GM13977 (cell line): ENCODE results near the gene GNAI3.

Source experiments
- DNase-seq: peaks from one replicate; pipeline ENCODE4 v3.0.0; 2012; ENCODE audit warnings: low spot score
- in situ Hi-C: fragments of 300-500 bp; cut with MboI; formaldehyde crosslinking; loops from one replicate; pipeline ENCODE4 v1.12.0; 2022; ENCODE audit warnings: low sequenced_read_pairs, low pct_unique_long_range_greater_than_20kb, mixed read lengths, inconsistent platforms; ENCODE audit not compliant: unreplicated experiment
- TF ChIP-seq, protein P1 (sequence below): IDR thresholded peaks from 2 replicates; pipeline ENCODE4 v1.5.1; 2012; ENCODE audit warnings: mild to moderate bottlenecking, control low read depth; ENCODE audit not compliant: insufficient read depth; ENCODE audit errors: extremely low read depth, missing control alignments

GNAI3 gene

DNA sequence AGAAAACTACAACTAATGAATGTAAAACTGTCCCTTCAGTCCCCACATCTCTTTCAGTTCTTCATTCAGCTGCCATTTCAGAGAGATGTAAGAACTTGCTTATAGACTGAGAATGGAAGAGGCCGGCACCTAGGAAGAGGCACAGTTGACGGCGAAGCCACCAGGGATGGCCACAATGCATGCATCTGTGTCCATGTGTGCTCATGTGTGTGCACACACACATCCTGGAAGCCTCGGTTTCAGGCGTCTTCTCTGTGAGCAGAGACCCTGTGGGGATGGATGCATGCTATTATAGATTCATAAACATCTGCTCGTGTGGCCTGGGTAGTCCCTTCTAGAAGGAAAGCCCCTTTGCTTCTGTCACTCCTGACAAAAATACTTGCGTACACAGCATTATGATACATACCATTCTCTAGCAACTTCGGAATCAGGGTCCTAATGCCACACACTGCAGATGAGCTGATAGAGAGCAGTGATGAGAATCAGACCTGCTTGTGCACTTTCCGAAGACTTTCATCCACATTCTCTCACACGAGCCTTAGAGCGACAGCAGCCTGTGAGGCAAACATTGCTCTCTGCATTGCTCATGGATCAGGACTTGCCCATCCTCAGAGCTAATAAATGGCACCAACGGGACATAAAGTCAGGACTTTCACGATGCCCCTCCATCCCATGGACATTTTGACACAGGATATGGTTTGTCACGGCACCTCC is 21.2 kb upstream of the GNAI3 start:
- TF ChIP-seq, protein P1, sequence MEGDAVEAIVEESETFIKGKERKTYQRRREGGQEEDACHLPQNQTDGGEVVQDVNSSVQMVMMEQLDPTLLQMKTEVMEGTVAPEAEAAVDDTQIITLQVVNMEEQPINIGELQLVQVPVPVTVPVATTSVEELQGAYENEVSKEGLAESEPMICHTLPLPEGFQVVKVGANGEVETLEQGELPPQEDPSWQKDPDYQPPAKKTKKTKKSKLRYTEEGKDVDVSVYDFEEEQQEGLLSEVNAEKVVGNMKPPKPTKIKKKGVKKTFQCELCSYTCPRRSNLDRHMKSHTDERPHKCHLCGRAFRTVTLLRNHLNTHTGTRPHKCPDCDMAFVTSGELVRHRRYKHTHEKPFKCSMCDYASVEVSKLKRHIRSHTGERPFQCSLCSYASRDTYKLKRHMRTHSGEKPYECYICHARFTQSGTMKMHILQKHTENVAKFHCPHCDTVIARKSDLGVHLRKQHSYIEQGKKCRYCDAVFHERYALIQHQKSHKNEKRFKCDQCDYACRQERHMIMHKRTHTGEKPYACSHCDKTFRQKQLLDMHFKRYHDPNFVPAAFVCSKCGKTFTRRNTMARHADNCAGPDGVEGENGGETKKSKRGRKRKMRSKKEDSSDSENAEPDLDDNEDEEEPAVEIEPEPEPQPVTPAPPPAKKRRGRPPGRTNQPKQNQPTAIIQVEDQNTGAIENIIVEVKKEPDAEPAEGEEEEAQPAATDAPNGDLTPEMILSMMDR, result no peak

DNA sequence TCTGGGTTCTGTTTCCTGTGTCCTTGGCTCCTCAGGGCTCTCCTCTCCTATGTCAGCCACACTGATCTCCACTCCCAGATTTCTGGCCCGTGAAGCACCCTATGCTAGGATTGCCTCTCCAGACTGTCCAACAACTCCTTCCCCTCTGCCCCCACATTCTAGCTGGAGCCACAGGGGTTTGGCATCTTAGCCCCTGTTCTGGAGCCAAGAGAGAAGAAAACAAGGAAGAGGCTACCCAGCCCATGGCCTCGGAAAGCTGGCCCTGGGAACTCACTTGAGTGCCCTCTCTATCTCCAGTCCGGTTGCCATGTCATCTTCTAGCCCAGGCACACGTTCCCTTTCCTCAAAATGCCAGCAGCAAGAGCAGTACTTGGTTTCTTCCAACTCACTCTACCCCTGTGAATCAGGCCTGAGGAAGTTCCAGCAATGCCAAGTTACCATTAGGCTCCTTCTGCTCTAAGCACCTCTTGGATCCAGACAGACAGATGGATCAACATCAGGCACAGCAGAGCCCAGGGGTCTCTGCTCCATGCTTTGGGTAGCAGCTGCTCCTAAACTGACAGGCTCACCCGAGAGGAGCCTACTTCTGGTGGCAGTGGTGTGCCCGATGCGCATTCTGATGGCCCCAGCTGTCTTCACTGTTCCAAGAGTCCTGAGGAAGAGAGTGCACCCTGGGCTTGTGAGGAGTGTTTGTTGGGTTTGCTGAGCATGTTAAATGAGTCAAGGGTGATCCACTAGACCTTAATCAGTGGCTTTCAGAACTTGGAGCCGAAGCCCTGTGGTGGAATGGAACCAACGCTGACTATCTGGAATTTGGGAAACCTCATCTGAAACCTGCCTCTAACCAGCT is 20.3 kb upstream of the GNAI3 start:
- DNase-seq, result no peak
- in situ Hi-C loops, result loop anchor here (25.0 kb wide), 1 partner anchor 459 kb away; the partner anchor contains the start of gene AHCYL1
- TF ChIP-seq, protein P1, result no peak

More for the DNA sequence above, 21.2 kb upstream of the GNAI3 start:
- DNase-seq, result peak; percentile 75
- in situ Hi-C loops, result loop anchor here (25.0 kb wide), 1 partner anchor 460 kb away; the partner anchor contains the start of gene AHCYL1

DNA sequence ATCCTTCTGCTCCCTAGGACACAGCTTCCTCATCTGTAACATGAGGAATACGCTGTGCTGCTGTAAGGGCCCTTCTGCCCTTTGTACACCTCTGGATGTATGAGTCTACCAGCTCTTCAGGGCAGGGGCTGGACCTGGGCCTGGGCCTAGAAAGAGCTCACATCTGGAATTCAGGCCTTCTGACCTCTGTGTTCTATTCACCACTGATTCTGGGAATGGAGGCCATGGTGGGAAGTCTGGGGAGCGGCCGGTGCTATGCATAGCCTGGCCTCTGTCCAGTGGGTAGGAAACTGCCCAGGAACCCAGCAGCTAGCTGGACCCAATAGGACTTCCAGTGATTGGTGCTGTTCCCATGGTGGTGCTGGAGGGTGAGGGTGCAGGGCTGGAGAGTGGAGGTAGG is 19.7 kb upstream of the GNAI3 start:
- in situ Hi-C loops, result loop anchor here (25.0 kb wide), 1 partner anchor 459 kb away; the partner anchor contains the start of gene AHCYL1
- TF ChIP-seq, protein P1, result no peak
- DNase-seq, result no peak

DNA sequence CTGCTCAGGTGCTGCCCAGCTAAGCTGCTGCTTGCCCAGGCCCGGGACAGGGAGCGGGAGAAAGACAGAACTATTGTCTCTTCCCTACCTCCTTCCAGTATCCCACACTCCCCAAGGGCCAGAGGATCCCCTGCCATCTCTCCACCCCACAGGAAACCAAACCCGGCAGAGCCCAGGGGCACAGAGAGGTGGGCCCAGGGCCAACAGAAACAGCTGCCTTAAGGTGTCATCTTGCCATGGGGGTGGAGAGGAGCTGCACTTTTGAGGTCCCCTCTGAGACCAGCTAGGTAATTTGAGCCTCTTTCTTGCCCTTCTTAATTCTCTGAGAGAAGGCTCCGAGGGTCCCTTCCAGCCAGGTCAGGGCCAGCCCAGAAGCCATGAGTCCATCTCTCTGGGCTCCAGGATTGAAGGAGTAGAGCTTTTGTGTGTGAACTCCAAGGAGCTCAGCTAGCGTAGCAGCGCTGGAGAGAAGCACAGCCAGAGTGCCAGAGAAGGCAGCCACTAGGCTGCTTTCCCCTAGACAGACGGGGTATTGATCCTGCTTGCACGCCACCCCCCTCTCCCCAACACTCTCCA is 18.4 kb upstream of the GNAI3 start:
- TF ChIP-seq, protein P1, result no peak

DNA sequence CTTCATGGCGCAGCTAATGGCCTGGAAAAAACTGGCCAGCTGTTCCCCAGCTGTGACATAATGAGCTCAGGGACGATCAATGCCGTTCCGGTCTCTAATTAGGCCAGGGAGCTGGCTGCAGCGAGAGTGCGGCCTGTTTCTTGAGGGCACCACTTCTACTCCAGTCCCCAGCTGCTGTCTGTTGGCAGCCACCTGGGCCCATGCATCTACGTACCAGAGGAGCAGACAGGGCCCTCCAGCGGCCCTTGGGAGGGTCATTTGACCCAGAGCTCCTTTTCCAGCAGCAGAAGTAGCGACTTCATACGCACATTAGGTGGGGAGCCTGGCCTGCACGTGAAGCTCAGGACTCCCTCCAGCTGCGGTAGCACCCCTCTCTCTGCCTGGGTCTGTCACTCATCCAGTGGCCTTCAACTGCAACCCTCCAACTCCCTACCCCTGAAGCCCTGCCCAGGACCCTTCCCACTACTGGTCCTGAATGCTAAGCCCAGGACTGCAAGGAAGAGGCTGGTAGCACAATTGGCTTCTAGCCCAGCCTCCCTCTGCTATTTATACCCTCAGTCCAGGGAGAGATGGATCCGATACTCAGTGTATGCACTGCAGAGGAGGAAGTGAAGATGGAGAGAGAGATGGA is 17.8 kb upstream of the GNAI3 start:
- TF ChIP-seq, protein P1, result no peak
- DNase-seq, result no peak

More for the DNA sequence above, 18.4 kb upstream of the GNAI3 start:
- DNase-seq, result no peak
- in situ Hi-C loops, result loop anchor here (5.0 to 25.0 kb wide), 3 partner anchors 38 to 457 kb away; partner anchors contain the start of genes AHCYL1 and CYB561D1

DNA sequence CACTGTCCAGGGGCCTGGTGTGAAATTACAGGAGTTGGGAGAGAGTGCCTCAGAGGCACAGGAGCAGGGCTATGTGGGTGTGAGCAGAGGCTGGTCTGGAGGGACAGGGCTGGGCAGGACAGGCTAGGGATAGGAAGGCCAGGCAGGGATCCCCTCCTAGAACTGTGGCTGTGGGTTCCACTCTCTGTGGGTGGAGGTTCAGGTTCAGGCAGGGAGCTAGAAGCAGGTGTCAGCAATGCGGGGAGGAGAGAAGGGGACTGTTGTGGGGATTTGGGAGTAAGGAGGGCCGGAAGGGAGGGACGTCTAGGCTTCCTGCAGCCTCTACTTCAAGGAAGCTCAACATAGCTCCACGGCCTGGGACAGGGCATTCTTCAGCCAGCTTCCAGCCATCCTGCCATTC is 17.0 kb upstream of the GNAI3 start:
- in situ Hi-C loops, result loop anchor here (5.0 to 25.0 kb wide), 3 partner anchors 39 to 456 kb away; partner anchors contain the start of genes AHCYL1 and CYB561D1
- TF ChIP-seq, protein P1, result no peak

More for the DNA sequence above, 17.8 kb upstream of the GNAI3 start:
- in situ Hi-C loops, result loop anchor here (5.0 to 25.0 kb wide), 3 partner anchors 38 to 457 kb away; partner anchors contain the start of genes AHCYL1 and CYB561D1

More for the DNA sequence above, 17.0 kb upstream of the GNAI3 start:
- DNase-seq, result no peak
